SU-DHL-6 (cell line): Measurements from ENCODE around the gene MFSD6.

Experiments
- H2AFZ ChIP-seq: fragments of 200-600 bp; sonication (generic); 2 replicates; pipeline ENCODE4 v1.6.1; 2014; ENCODE audit warnings: low read depth, mild to moderate bottlenecking, moderate library complexity, mixed read lengths, antibody characterized with exemption, low read length; ENCODE audit not compliant: severe bottlenecking
- H3F3A ChIP-seq: fragments of 200-600 bp; shearing (Covaris generic); 2 replicates; pipeline ENCODE4 v1.6.0; 2016; ENCODE audit warnings: antibody characterized with exemption, mild to moderate bottlenecking; ENCODE audit not compliant: insufficient read depth
- H3K27ac ChIP-seq: fragments of 200-600 bp; sonication (generic); 2 replicates; pipeline ENCODE4 v1.5.1; 2016; ENCODE audit warnings: low read depth, mild to moderate bottlenecking, low read length, moderate library complexity, mixed read lengths
- H3K27me3 ChIP-seq: fragments of 200-600 bp; sonication (generic), shearing (Covaris generic); 2 replicates; pipeline ENCODE4 v1.6.0; 2014; ENCODE audit warnings: mild to moderate bottlenecking, low read length
- H3K36me3 ChIP-seq: fragments of 200-600 bp; sonication (generic); 2 replicates; pipeline ENCODE4 v1.6.1; 2014; ENCODE audit warnings: mild to moderate bottlenecking, low read length, mixed read lengths
- H3K4me2 ChIP-seq: fragments of 300-600, 200-600 bp; shearing (Covaris generic), sonication (generic); 2 replicates; pipeline ENCODE4 v1.6.0; 2014; ENCODE audit warnings: low read length, low read depth, mild to moderate bottlenecking; ENCODE audit not compliant: poor library complexity, severe bottlenecking
- H3K4me3 ChIP-seq: fragments of 200-600 bp; sonication (generic); 2 replicates; pipeline ENCODE4 v1.5.1; 2014; ENCODE audit warnings: antibody characterized with exemption, low read length, mild to moderate bottlenecking, mixed read lengths; ENCODE audit not compliant: insufficient read depth, poor library complexity, severe bottlenecking
- H3K79me2 ChIP-seq: fragments of 200-600 bp; sonication (generic); 2 replicates; pipeline ENCODE4 v1.6.1; 2014; ENCODE audit warnings: mild to moderate bottlenecking, low read length, moderate library complexity; ENCODE audit not compliant: insufficient read depth
- H3K9ac ChIP-seq: fragments of 200-600 bp; sonication (generic); 2 replicates; pipeline ENCODE4 v1.7.0; 2014; ENCODE audit warnings: mild to moderate bottlenecking, low read length
- H3K9me2 ChIP-seq: fragments of 200-600 bp; sonication (generic); replicated peaks from 2 replicates; pipeline ENCODE4 v1.6.1; 2014; ENCODE audit warnings: low read length; ENCODE audit not compliant: insufficient read depth
- H3K9me3 ChIP-seq: fragments of 200-600 bp; sonication (generic); 2 replicates; pipeline ENCODE4 v1.6.1; 2014; ENCODE audit warnings: low read length, mixed read lengths; ENCODE audit not compliant: insufficient read depth
- H4K20me1 ChIP-seq: fragments of 200-600 bp; sonication (generic); 2 replicates; pipeline ENCODE4 v1.6.1; 2014; ENCODE audit warnings: low read depth, mild to moderate bottlenecking, antibody characterized with exemption, low read length, moderate library complexity, mixed read lengths
- EZH2phosphoT487 ChIP-seq: fragments of 200-600 bp; sonication (generic), shearing (Covaris generic); conservative IDR thresholded peaks from 2 replicates; pipeline ENCODE4 v1.6.1; 2018; ENCODE audit warnings: mild to moderate bottlenecking, antibody characterized with exemption, low read length, moderate library complexity, mixed read lengths
- TF ChIP-seq, protein P1 (sequence below): fragments of 200-600 bp; sonication (generic); IDR thresholded peaks from one replicate; pipeline ENCODE4 v1.5.1; 2017; ENCODE audit warnings: antibody characterized with exemption, mild to moderate bottlenecking, low read length, moderate library complexity; ENCODE audit not compliant: insufficient read depth, poor library complexity, severe bottlenecking

Gene MFSD6

DNA sequence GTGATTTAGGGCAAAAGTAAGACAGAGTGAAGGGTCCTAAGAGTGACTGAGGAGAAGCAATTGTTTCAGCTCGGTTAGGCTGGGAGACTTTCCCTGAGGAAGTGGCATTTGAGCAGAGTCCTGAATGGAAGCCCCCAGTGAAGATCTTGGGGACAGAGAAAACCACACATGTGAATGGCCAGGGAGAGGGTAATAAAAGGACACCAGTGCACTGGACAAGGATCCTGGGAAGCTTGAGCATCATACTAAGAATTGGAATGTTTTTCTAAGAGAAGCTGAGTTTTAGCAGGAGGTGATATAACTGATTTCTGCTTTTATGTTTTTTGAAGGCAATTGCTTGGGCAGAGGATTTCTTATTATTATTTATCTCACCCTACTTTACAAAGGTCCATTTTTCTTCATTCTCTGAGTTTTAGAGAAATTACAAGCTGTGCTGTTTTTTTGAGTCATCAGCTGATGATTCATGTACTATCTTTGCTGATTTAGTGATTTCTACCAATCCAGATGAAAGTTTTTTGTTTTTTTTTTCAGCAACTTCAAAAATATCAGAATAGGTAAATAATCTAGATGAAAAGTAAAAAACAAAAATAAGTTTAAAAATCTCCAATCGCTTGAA is 43.5 kb downstream of the MFSD6 start:
- H3K9ac ChIP-seq = no peak overlapping the region
- no peaks in the 10 kb centered on the region for H3K9me3 ChIP-seq
- H3K27ac ChIP-seq = no peak overlapping the region
- no peaks in the 10 kb centered on the region; the same call in 1 of the 2 replicates for H4K20me1 ChIP-seq
- no peak overlapping the region for H2AFZ ChIP-seq
- no peak for TF ChIP-seq EZH2phosphoT487
- TF ChIP-seq, protein P1, sequence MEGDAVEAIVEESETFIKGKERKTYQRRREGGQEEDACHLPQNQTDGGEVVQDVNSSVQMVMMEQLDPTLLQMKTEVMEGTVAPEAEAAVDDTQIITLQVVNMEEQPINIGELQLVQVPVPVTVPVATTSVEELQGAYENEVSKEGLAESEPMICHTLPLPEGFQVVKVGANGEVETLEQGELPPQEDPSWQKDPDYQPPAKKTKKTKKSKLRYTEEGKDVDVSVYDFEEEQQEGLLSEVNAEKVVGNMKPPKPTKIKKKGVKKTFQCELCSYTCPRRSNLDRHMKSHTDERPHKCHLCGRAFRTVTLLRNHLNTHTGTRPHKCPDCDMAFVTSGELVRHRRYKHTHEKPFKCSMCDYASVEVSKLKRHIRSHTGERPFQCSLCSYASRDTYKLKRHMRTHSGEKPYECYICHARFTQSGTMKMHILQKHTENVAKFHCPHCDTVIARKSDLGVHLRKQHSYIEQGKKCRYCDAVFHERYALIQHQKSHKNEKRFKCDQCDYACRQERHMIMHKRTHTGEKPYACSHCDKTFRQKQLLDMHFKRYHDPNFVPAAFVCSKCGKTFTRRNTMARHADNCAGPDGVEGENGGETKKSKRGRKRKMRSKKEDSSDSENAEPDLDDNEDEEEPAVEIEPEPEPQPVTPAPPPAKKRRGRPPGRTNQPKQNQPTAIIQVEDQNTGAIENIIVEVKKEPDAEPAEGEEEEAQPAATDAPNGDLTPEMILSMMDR = no peak
- no peaks in the 10 kb centered on the region; the same call in 1 of the 2 replicates for H3K79me2 ChIP-seq
- no peaks in the 10 kb centered on the region for H3K27me3 ChIP-seq
- H3K9me2 ChIP-seq = no peaks in the 10 kb centered on the region
- no peak overlapping the region for H3K4me2 ChIP-seq
- H3K36me3 ChIP-seq = no peaks in the 10 kb centered on the region
- H3K4me3 ChIP-seq = no peak overlapping the region
- H3F3A ChIP-seq = no peaks in the 10 kb centered on the region

DNA sequence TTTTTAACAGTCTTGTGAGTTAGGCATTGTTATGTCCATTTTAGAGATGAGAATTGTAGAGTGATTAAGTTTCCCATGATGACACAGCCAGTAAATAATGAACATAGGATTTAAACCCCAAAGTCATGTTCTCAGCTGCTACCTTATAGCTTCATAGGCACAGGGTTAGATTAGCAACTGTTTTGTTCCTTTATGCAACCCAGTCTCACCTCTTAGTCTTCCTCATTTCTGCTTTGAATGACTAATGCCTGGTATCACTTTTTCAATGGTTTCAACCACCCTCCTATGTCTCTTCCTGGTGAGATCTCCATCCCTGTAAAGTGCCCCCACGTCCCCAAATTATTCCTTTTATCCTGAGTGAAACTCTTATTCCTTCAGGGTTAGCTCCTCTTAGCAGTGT is 44.3 kb downstream of the MFSD6 start:
- H3K4me2 ChIP-seq = no peak overlapping the region
- H3K27ac ChIP-seq = no peak overlapping the region
- TF ChIP-seq, protein P1 = no peak
- no peak for TF ChIP-seq EZH2phosphoT487

DNA sequence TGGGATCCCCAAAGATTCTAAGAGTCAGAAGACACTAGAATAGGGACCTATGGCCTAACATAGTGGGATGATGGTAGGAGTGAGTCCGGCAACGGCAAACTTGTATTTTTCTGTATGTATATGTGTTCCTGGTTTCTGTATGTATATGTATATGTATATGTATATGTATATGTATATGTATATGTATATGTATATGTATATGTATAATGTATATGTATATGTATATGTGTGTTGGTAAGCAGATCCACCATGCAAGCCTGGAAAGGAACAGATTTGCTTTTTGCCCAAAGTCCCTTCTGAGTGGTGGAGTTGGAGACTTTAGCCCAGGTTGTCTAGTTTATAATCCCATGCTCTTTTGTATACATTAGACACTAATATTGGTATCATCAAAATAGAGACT is 46.6 kb downstream of the MFSD6 start:
- Histone ChIP-seq H3K9ac (no peak overlapping the region), H3K79me2 (no peaks in the 10 kb centered on the region), H3K36me3 (no peaks in the 10 kb centered on the region), H4K20me1 (no peaks in the 10 kb centered on the region; the same call in 1 of the 2 replicates), H3K4me2 (no peak overlapping the region), H3K4me3 (no peak overlapping the region), H3K27me3 (no peaks in the 10 kb centered on the region), H3F3A (no peaks in the 10 kb centered on the region), H2AFZ (no peak overlapping the region), H3K9me3 (no peaks in the 10 kb centered on the region), H3K27ac (no peak overlapping the region), H3K9me2 (no peaks in the 10 kb centered on the region)
- no peak for TF ChIP-seq EZH2phosphoT487
- TF ChIP-seq, protein P1 = no peak

More for the DNA sequence above, 44.3 kb downstream of the MFSD6 start:
- no peaks in the 10 kb centered on the region for H3K9me2 ChIP-seq
- H3K9me3 ChIP-seq = no peaks in the 10 kb centered on the region
- H3K9ac ChIP-seq = no peak overlapping the region
- no peak overlapping the region for H3K4me3 ChIP-seq
- H3F3A ChIP-seq = no peaks in the 10 kb centered on the region
- no peak overlapping the region for H2AFZ ChIP-seq
- H4K20me1 ChIP-seq = no peaks in the 10 kb centered on the region; the same call in 1 of the 2 replicates
- H3K79me2 ChIP-seq = no peaks in the 10 kb centered on the region; the same call in 1 of the 2 replicates
- H3K36me3 ChIP-seq = no peaks in the 10 kb centered on the region
- no peaks in the 10 kb centered on the region for H3K27me3 ChIP-seq
